Measurements from ENCODE around the gene DGLUCY.

DNA sequence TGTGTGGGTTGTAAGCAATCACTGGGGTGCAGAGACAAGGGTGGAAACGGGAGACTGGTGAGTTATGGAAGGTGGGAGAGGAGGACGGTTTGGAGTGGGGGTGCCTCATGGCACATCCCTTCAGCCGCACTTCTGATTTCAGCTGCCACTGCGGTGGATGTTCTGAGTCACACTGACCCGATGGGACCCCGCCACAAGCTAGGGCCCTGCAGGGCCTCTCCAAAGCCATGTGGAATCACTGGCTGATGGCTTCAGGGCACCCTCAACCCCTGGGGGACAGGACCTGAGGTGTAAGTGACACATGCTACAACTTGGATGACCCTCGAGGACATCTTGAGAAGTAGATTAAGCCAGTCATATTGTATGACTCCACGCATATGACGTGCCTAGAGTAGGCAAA lies 77.0 kb downstream of the DGLUCY start:
- TF ChIP-seq, protein P1, sequence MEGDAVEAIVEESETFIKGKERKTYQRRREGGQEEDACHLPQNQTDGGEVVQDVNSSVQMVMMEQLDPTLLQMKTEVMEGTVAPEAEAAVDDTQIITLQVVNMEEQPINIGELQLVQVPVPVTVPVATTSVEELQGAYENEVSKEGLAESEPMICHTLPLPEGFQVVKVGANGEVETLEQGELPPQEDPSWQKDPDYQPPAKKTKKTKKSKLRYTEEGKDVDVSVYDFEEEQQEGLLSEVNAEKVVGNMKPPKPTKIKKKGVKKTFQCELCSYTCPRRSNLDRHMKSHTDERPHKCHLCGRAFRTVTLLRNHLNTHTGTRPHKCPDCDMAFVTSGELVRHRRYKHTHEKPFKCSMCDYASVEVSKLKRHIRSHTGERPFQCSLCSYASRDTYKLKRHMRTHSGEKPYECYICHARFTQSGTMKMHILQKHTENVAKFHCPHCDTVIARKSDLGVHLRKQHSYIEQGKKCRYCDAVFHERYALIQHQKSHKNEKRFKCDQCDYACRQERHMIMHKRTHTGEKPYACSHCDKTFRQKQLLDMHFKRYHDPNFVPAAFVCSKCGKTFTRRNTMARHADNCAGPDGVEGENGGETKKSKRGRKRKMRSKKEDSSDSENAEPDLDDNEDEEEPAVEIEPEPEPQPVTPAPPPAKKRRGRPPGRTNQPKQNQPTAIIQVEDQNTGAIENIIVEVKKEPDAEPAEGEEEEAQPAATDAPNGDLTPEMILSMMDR (IDR thresholded peaks at IDR 0.05; ENCODE audit: insufficient read depth, low read depth, low read length) = no peak
- no peak for TF ChIP-seq EZH2 (IDR thresholded peaks at IDR 0.05; ENCODE audit: insufficient read depth, low read length)
